HG02884 (cell line): ENCODE data around the gene TNXB.

Experiments
- ATAC-seq: cut with Tn5 transposase; IDR thresholded peaks from one replicate; pipeline ENCODE4 v1.9.1; 2021; ENCODE audit warnings: mild to moderate bottlenecking, moderate library complexity; ENCODE audit not compliant: unreplicated experiment

Gene TNXB

GRCh38 chr6:32140420-32141046 lies 31.4 kb upstream of the TNXB start:
- ATAC-seq: no peak

- no peak for ATAC-seq
These were observed 30.5 kb upstream of the TNXB start for GRCh38 chr6:32139590-32139989.

GRCh38 chr6:32137454-32137853 lies 28.3 kb upstream of the TNXB start:
- ATAC-seq: no peak

GRCh38 chr6:32133786-32134185 lies 24.6 kb upstream of the TNXB start:
- ATAC-seq: no peak

GRCh38 chr6:32132110-32132509 lies 23.0 kb upstream of the TNXB start:
- no peak for ATAC-seq

GRCh38 chr6:32131439-32131948 lies 22.4 kb upstream of the TNXB start:
- ATAC-seq: no peak

- ATAC-seq: no peak
These were observed 20.4 kb upstream of the TNXB start for GRCh38 chr6:32129297-32130088.

DNA sequence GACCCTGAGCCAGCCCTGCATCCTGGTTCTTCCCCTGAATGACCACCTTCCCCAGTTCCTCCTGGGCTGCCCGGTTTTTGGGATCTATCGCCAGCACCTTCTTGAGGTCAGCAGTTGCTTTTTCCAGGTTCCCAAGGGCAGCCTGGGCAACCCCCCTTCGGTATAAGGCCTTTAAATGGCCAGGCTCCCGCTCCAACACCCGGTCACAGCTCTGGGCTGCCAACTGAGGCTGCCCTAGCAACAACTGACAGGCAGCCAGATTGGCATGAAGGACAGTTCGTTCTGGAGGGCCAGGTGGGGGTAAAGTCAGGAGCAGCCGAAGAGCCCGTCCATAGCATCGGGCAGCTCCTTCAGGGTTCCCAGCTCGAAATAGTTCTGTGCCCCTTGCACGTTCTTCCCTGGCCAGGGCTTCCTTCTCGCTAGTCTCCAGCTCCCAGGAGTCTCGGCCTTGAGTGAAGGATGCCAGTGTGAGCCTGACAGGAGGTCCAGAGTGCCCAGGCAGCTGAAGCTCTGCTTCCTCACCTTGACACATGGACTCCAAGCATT lies 19.7 kb upstream of the TNXB start:
- no peak for ATAC-seq

GRCh38 chr6:32127717-32128592 lies 18.8 kb upstream of the TNXB start, which contains the start of gene ATF6B:
ATF6B (minus strand) TSS chr6:32128246; CDS start chr6:32128207, 39 bp downstream.
- peak; percentile 78 for ATAC-seq

DNA sequence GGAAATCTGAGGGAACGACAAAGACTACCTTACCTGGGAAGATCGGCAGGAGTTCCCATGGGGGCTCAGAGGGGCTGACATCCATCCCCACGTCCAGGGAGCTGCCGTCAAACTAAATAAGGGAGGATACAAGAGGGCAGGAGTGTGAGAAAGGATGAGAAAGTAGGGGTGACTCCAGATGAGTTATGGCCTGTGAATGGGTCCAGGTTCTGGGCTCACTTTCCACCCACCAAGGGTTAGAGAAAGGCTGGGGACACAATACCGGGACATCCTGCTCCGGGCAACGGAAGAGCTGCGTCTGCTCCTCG lies 18.2 kb upstream of the TNXB start:
- no peak for ATAC-seq

DNA sequence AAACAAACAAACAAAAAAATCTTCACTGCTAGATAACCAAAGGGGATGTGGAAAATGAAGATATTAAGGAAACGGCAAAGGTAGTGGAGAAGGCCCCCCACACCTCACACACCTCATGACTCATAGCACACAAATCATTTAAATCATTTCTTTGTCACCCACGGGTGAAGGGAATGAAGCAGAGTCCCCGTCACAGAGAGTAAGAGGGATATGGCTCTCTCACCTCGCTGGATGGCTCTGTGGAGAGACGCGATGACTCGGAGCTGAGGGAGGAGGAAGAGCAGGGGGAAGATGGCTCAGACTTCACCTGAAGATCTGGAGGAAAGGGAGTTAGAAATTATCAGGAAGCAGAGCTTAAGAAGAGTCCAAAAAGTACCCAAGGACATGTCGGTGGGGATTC lies 17.7 kb upstream of the TNXB start:
- ATAC-seq: no peak

DNA sequence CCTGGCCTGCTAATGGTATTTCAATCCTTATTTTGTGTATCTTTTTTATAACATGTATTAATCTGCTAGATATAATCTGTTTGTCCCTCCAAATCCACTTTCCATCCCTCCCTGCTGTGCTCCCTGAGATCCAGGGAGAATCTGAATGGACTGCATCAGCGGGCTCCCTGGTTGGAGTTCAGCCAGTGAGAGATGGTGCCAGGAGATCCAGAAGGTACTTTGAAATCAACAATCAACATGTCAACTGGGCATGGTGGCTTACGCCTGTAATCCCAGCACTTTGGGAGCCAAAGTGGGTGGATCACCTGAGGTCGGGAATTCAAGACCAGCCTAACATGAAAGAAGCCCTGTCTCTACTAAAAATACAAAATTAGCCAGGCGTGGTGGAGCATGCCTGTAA lies 14.5 kb upstream of the TNXB start:
- ATAC-seq: no peak

- no peak for ATAC-seq
These were observed 11.5 kb upstream of the TNXB start for GRCh38 chr6:32120573-32121059.

- ATAC-seq: no peak
These were observed 9.9 kb upstream of the TNXB start for GRCh38 chr6:32118782-32119628.

GRCh38 chr6:32117461-32117860 lies 8.3 kb upstream of the TNXB start:
- no peak for ATAC-seq

GRCh38 chr6:32116674-32117073 lies 7.5 kb upstream of the TNXB start:
- no peak for ATAC-seq

- no peak for ATAC-seq
These were observed 6.5 kb upstream of the TNXB start for GRCh38 chr6:32115623-32116022.

DNA sequence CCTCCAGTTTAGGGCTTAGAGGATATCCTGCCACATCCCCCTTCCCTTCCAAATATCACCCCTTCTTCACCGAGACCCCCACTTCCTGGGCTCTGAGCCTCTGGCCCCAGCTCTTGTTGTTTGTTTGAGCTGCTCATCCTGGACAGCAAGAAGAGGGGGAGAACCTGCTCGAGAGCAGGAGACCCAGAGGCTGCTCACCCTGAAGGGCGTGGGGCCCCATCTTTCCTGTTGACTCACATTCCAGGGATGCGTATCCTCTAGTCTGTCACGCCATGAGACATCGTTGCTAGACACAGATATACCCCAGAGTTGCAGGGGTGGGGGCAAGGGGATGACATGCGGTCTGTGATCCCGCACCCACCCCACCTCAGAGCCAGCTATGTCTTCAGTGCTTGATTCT lies 5.7 kb upstream of the TNXB start:
- no peak for ATAC-seq

GRCh38 chr6:32113386-32114352 lies 4.5 kb upstream of the TNXB start:
- ATAC-seq: no peak
